ENCODE results near the gene ABCA9. TPM values are rescaled to one million over a fixed set of nuclear protein-coding genes. Genes with fewer than 3 reads are reported as not detected.

Gene ABCA9
- total and polyA plus RNA-seq, 2 of the 13 experiments (the other 11 are each of a cell fraction or from before 2014, with no cell fraction given), result 0.04 TPM; not detected in 1

- H3K9me3 ChIP-seq (ENCODE audit: low read length), result peaks cover 26% of the 10 kb centered on the region
- WGBS (ENCODE audit: low lambda C conversion rate), result 100% methylated on average over 2 of the region's 2 CpGs
- no peaks in the 10 kb centered on the region for H3K36me3 ChIP-seq (replicated peaks in 1 of 2; ENCODE audit: control insufficient read depth in 1 of 2, insufficient read depth in 2 of 2, low read length in 2 of 2)
- no peak overlapping the region for H3K4me3 ChIP-seq (replicated peaks in 1 of 3; ENCODE audit: insufficient read depth in 1 of 3, low read depth in 2 of 3, low read length in 3 of 3)
- H3K9ac ChIP-seq (ENCODE audit: insufficient read depth, low read depth, low read length), result no peak overlapping the region
- BruUV-seq (replicated peaks), result no TSS peak
- peaks cover 40% of the 10 kb centered on the region for H3K4me1 ChIP-seq (ENCODE audit: insufficient read depth, low read length)
- no peak for FAIRE-seq
- H3K27ac ChIP-seq (ENCODE audit: extremely low read length, insufficient read depth, low read length), result no peak overlapping the region
- H3K4me2 ChIP-seq (ENCODE audit: low read depth, low read length), result no peak overlapping the region
- no peaks in the 10 kb centered on the region for H4K20me1 ChIP-seq (ENCODE audit: insufficient read depth, low read length)
- DNase-seq (ENCODE audit: low spot score), result no peak
- intact Hi-C loops (cut with micrococcal nuclease; ENCODE audit: unreplicated experiment) (no loop called here), in situ Hi-C loops (cut with HindIII; ENCODE audit: extremely low pct_ligation_motif_present, low pct_unique_long_range_greater_than_20kb) (loop anchor here (25.0 kb wide), 1 partner anchor 268 kb away; no protein-coding TSS in a partner anchor)
- no peaks in the 10 kb centered on the region for H3K79me2 ChIP-seq (ENCODE audit: insufficient read depth, low read length)
- CTCF ChIA-PET (ENCODE audit: low intra/inter-chr PET ratio, low total read pairs), result no interaction called here
- POLR2A ChIA-PET, result no interaction called here
- no peaks in the 10 kb centered on the region for H3K27me3 ChIP-seq (ENCODE audit: control insufficient read depth in 1 of 2, insufficient read depth in 2 of 2, low read length in 2 of 2)
- no peak for ATAC-seq
- H2AFZ ChIP-seq (ENCODE audit: low read length), result no peak overlapping the region
- no peak for TF ChIP-seq POGZ (CRISPR knock-in tag; IDR thresholded peaks at IDR 0.05)
Measured at GRCh38 chr17:69055334-69055733, 5.4 kb downstream of the ABCA9 start.

- POLR2A ChIA-PET, result interaction anchor here (1.3 to 1.9 kb wide), 2 partner anchors 19 to 263 kb away, joined by 3 to 4 read pairs; no protein-coding TSS in a partner anchor
- CTCF ChIA-PET (ENCODE audit: low intra/inter-chr PET ratio, low total read pairs), result no interaction called here
- DNase-seq (ENCODE audit: low spot score) (peak; percentile 56), ATAC-seq (no peak), FAIRE-seq (no peak)
- 81% methylated on average over 5 of the region's 5 CpGs for WGBS (ENCODE audit: low lambda C conversion rate)
- H3K36me3 ChIP-seq (replicated peaks in 1 of 2; ENCODE audit: control insufficient read depth in 1 of 2, insufficient read depth in 2 of 2, low read length in 2 of 2), result no peaks in the 10 kb centered on the region
- H3K27ac ChIP-seq (ENCODE audit: extremely low read length, insufficient read depth, low read length), result peak overlapping the region; percentile 44
- no peaks in the 10 kb centered on the region for H3K27me3 ChIP-seq (ENCODE audit: control insufficient read depth in 1 of 2, insufficient read depth in 2 of 2, low read length in 2 of 2)
- in situ Hi-C loops (cut with HindIII; ENCODE audit: extremely low pct_ligation_motif_present, low pct_unique_long_range_greater_than_20kb), result loop anchor here (25.0 kb wide), 1 partner anchor 264 kb away; no protein-coding TSS in a partner anchor
- 0 out of 2 replicates have a peak overlapping the region, but pooled peaks have one; percentile 1 for H3K4me2 ChIP-seq (ENCODE audit: low read depth, low read length)
- no TSS peak for BruUV-seq (replicated peaks)
- no peak overlapping the region for H2AFZ ChIP-seq (ENCODE audit: low read length)
- peaks cover 13% of the 10 kb centered on the region for H3K9me3 ChIP-seq (ENCODE audit: low read length)
- H3K4me1 ChIP-seq (ENCODE audit: insufficient read depth, low read length), result peaks cover 71% of the 10 kb centered on the region
- H3K9ac ChIP-seq (ENCODE audit: insufficient read depth, low read depth, low read length), result no peak overlapping the region
- intact Hi-C loops (cut with micrococcal nuclease; ENCODE audit: unreplicated experiment), result no loop called here
- H4K20me1 ChIP-seq (ENCODE audit: insufficient read depth, low read length), result no peaks in the 10 kb centered on the region
- no peak overlapping the region for H3K4me3 ChIP-seq (replicated peaks in 1 of 3; ENCODE audit: insufficient read depth in 1 of 3, low read depth in 2 of 3, low read length in 3 of 3)
- no peaks in the 10 kb centered on the region for H3K79me2 ChIP-seq (ENCODE audit: insufficient read depth, low read length)
- peak; percentile 89 for TF ChIP-seq ZNF280D (CRISPR knock-in tag; IDR thresholded peaks at IDR 0.05)
- no peak for TF ChIP-seq THAP8 (CRISPR knock-in tag; IDR thresholded peaks at IDR 0.05; ENCODE audit: borderline replicate concordance)
- TF ChIP-seq EHMT2 (IDR thresholded peaks at IDR 0.05; ENCODE audit: borderline replicate concordance, low read depth, low read length), result peak; percentile 27; the same call in 1 of the 2 replicates
- TF ChIP-seq ARID5B (CRISPR knock-in tag; IDR thresholded peaks at IDR 0.05), result peak; percentile 93
- TF ChIP-seq ZNF703 (CRISPR knock-in tag; IDR thresholded peaks at IDR 0.05; ENCODE audit: borderline replicate concordance), result no peak
- TF ChIP-seq ZNF160 (CRISPR knock-in tag; IDR thresholded peaks at IDR 0.05), result no peak
- no peak for TF ChIP-seq EEA1 (CRISPR knock-in tag; IDR thresholded peaks at IDR 0.05; ENCODE audit: borderline replicate concordance)
Measured at GRCh38 chr17:69050999-69051775, 9.5 kb downstream of the ABCA9 start.
